CD4-positive, alpha-beta T cell (primary cell): ENCODE data around the gene DHX29. TPM values are rescaled to one million over a fixed set of nuclear protein-coding genes. Genes with fewer than 3 reads are reported as not detected.

Experiments
- ATAC-seq: fragments of 200-7000 bp; cut with Tn5 transposase; one replicate; pipeline ENCODE4 v1.10.0; 2022; ENCODE audit warnings: mild to moderate bottlenecking; ENCODE audit not compliant: poor library complexity
- CTCF ChIA-PET: fragments of 350-600 bp; sonication (Branson Sonifier 250); formaldehyde crosslinking; loops from one replicate; lab custom pipeline; 2021; ENCODE audit warnings: antibody characterized with exemption, inconsistent platforms; lab: Charles Lee
- POLR2A ChIA-PET: fragments of 350-600 bp; sonication (Branson Sonifier 250); formaldehyde crosslinking; loops from one replicate; lab custom pipeline; 2021; ENCODE audit warnings: antibody characterized with exemption, inconsistent platforms; lab: Charles Lee
- DNase-seq, 14 experiments: peaks; one replicate each; pipeline ENCODE4 v3.0.0-alpha.2; 2013 to 2020; ENCODE audit warnings: mixed read lengths in 2 of 14
- H3K27ac ChIP-seq, 2 donors: one replicate each; pipeline versions ENCODE4 v1.5.1 to v1.7.0; 2013; ENCODE audit warnings: low read length in 2 of 2, low read depth in 1 of 2, mild to moderate bottlenecking in 1 of 2
- H3K27me3 ChIP-seq, 2 experiments: 1 replicate in 1 of 2; 2 replicates in 1 of 2; pipeline versions ENCODE4 v1.6.1 to v1.7.0; 2013; ENCODE audit warnings: low read length in 2 of 2, control low read depth in 1 of 2, mild to moderate bottlenecking in 1 of 2, moderate library complexity in 1 of 2; ENCODE audit not compliant: insufficient read depth in 2 of 2, control insufficient read depth in 1 of 2
- H3K36me3 ChIP-seq: one replicate; pipeline ENCODE4 v1.6.1; 2013; ENCODE audit warnings: low read length, control low read depth; ENCODE audit not compliant: insufficient read depth
- H3K4me1 ChIP-seq: one replicate; pipeline ENCODE4 v1.6.1; 2013; ENCODE audit warnings: low read length, control low read depth; ENCODE audit not compliant: insufficient read depth
- H3K4me3 ChIP-seq: one replicate; pipeline ENCODE4 v1.5.1; 2013; ENCODE audit warnings: mild to moderate bottlenecking, low read length, moderate library complexity
- H3K9me3 ChIP-seq, 2 experiments: 1 replicate in 1 of 2; 2 replicates in 1 of 2; pipeline versions ENCODE4 v1.6.1 to v1.7.0; 2013; ENCODE audit warnings: low read length in 2 of 2, mild to moderate bottlenecking in 2 of 2, control low read depth in 1 of 2, moderate library complexity in 1 of 2; ENCODE audit not compliant: control insufficient read depth in 1 of 2, insufficient read depth in 1 of 2
- H3K27ac Mint-ChIP-seq: one replicate; pipeline ENCODE4 v1.8.0; 2020; ENCODE audit warnings: mixed read lengths
- H3K27me3 Mint-ChIP-seq: one replicate; pipeline ENCODE4 v1.8.0; 2021; ENCODE audit warnings: mixed read lengths
- H3K36me3 Mint-ChIP-seq: one replicate; pipeline ENCODE4 v1.8.0; 2021; ENCODE audit warnings: low read depth, mixed read lengths
- H3K4me1 Mint-ChIP-seq: one replicate; pipeline ENCODE4 v1.8.0; 2021; ENCODE audit warnings: low read depth, mixed read lengths
- H3K4me3 Mint-ChIP-seq: one replicate; pipeline ENCODE4 v1.8.0; 2020; ENCODE audit warnings: mild to moderate bottlenecking, mixed read lengths
- H3K9me3 Mint-ChIP-seq: one replicate; pipeline ENCODE4 v1.8.0; 2020; ENCODE audit warnings: mixed read lengths
- intact Hi-C, 2 experiments: fragments of 100-400 bp; cut with DNase I in 1 of 2; cut with micrococcal nuclease in 1 of 2; formaldehyde crosslinking; loops; one replicate each; pipeline versions ENCODE4 v1.15.1 to v1.9.0; 2023 to 2025; cut with DNase I, micrococcal nuclease
- total RNA-seq, 174 experiments: library from RNA in 2 of 174; stranded (reverse) in 2 of 174; gene quantifications; one replicate each; pipeline ENCODE4 v1.2.3 and lab custom pipeline; 2021 to 2026
- TF ChIP-seq, protein P1 (sequence below): fragments of 200-600 bp; IDR thresholded peaks from one replicate; pipeline ENCODE4 v1.8.0; 2022; ENCODE audit warnings: antibody characterized with exemption, mild to moderate bottlenecking

The DHX29 gene
- total RNA-seq, 2 experiments from 2014 or later = 13.8 to 17.9 TPM

DNA sequence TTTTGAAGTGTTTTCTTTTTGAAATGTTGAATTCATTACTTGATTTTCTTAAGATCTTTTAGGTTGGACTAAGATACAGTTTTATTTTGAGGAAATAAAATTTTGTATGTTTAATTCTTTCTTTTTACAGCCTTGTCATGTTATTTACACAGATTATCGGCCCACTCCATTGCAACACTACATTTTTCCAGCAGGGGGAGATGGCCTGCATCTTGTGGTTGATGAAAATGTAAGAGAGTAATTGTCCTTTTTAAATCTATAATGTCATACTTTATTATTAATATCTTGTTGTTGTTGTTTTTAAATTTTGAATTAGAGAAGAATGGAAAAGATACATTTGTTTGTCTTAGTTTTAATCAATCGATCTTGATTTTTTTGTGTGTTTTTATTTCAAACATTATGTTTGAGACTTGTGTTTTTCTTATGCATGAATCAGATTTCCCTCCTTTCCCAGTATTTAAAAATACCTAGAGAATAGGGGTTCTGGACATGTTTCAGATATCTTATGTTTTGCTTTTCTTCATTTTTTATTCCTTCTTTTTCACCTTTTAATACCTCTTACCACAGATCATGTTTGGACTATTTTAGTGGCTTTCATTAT lies 37.0 kb upstream of the DHX29 start:
- Mint-ChIP-seq H3K9me3 (no peaks in the 10 kb centered on the region), H3K27me3 (no peaks in the 10 kb centered on the region), H3K36me3 (peaks cover 84% of the 10 kb centered on the region), H3K4me1 (peaks cover 12% of the 10 kb centered on the region), H3K4me3 (no peak overlapping the region), H3K27ac (no peak overlapping the region)
- ATAC-seq (peak; percentile 73), DNase-seq (peak; percentile 30 to 78 (median 52))
- Histone ChIP-seq H3K36me3 (peaks cover 72% of the 10 kb centered on the region), H3K27me3 (no peaks in the 10 kb centered on the region), H3K4me3 (no peak overlapping the region), H3K9me3 (no peaks in the 10 kb centered on the region), H3K27ac (no peak overlapping the region), H3K4me1 (no peaks in the 10 kb centered on the region)
- CTCF ChIA-PET = no interaction called here
- POLR2A ChIA-PET = no interaction called here
- intact Hi-C loops = loop anchor here (1.0 to 5.0 kb wide), 3 partner anchors 172 to 348 kb away; partner anchors contain the start of gene CDC20B (in 1 of the 2)
- TF ChIP-seq, protein P1, sequence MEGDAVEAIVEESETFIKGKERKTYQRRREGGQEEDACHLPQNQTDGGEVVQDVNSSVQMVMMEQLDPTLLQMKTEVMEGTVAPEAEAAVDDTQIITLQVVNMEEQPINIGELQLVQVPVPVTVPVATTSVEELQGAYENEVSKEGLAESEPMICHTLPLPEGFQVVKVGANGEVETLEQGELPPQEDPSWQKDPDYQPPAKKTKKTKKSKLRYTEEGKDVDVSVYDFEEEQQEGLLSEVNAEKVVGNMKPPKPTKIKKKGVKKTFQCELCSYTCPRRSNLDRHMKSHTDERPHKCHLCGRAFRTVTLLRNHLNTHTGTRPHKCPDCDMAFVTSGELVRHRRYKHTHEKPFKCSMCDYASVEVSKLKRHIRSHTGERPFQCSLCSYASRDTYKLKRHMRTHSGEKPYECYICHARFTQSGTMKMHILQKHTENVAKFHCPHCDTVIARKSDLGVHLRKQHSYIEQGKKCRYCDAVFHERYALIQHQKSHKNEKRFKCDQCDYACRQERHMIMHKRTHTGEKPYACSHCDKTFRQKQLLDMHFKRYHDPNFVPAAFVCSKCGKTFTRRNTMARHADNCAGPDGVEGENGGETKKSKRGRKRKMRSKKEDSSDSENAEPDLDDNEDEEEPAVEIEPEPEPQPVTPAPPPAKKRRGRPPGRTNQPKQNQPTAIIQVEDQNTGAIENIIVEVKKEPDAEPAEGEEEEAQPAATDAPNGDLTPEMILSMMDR = peak; percentile 94

DNA sequence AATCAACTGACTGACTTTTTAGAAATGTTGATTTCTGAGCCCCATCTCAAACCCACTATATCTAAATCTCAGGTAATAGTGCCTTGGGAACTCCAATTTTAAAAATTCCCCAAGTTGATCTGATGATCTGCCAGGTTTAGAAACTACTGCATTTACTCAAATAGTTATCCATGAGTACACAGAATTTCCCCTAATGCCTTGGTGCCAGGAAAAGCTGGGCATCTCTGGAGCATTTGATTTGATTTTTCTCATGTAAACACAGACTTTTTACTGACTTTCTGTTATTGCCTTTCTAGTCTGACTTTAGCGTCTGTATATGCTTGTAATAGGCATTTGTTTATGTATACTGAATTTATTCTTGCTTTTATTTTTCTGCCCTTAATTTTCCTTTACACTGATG lies 36.1 kb upstream of the DHX29 start:
- Histone ChIP-seq H3K9me3 (no peaks in the 10 kb centered on the region), H3K27me3 (no peaks in the 10 kb centered on the region), H3K4me1 (no peaks in the 10 kb centered on the region), H3K36me3 (peaks cover 64% of the 10 kb centered on the region), H3K27ac (no peak overlapping the region), H3K4me3 (no peak overlapping the region)
- intact Hi-C loops = loop anchor here (1.0 to 5.0 kb wide), 3 partner anchors 171 to 349 kb away; partner anchors contain the start of gene CDC20B (in 1 of the 2)
- Mint-ChIP-seq H3K27me3 (no peaks in the 10 kb centered on the region), H3K4me3 (no peak overlapping the region), H3K36me3 (peaks cover 82% of the 10 kb centered on the region), H3K9me3 (no peaks in the 10 kb centered on the region), H3K27ac (no peak overlapping the region), H3K4me1 (peaks cover 21% of the 10 kb centered on the region)
- TF ChIP-seq, protein P1 = no peak
- POLR2A ChIA-PET = interaction anchor here (1.1 to 1.8 kb wide), 2 partner anchors 16 to 36 kb away, joined by 5 read pairs; partner anchors contain the start of genes DHX29 and MTREX
- ATAC-seq (no peak), DNase-seq (no peak)
- CTCF ChIA-PET = no interaction called here

DNA sequence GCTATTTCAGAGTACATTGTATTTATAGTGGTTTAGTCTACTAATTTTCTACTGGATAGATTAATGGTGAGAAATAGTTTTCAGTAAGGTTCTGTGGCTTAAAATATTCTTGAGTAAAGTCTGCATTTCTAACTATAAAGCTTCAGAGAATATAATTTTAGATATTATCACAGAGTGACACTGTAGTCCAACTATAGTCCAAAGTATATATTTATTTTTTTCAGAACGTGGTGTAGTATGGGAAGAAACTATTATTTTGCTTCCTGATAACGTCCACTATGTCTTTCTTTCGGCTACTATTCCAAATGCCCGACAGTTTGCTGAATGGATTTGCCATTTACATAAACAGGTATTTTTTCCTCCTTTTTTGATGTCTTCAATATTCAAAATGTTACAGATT lies 35.6 kb upstream of the DHX29 start:
- TF ChIP-seq, protein P1 = no peak
- POLR2A ChIA-PET = interaction anchor here (1.1 to 1.8 kb wide), 2 partner anchors 16 to 36 kb away, joined by 5 read pairs; partner anchors contain the start of genes DHX29 and MTREX

More for the DNA sequence above, 35.6 kb upstream of the DHX29 start:
- Histone ChIP-seq H3K27me3 (no peaks in the 10 kb centered on the region), H3K4me3 (no peak overlapping the region), H3K36me3 (peaks cover 59% of the 10 kb centered on the region), H3K9me3 (no peaks in the 10 kb centered on the region), H3K4me1 (no peaks in the 10 kb centered on the region), H3K27ac (no peak overlapping the region)
- ATAC-seq (no peak), DNase-seq (no peak)
- no peaks in the 10 kb centered on the region for H3K9me3 Mint-ChIP-seq
- H3K27me3 Mint-ChIP-seq = no peaks in the 10 kb centered on the region
- no peak overlapping the region for H3K4me3 Mint-ChIP-seq
- H3K4me1 Mint-ChIP-seq = peaks cover 26% of the 10 kb centered on the region
- peaks cover 81% of the 10 kb centered on the region for H3K36me3 Mint-ChIP-seq
- no peak overlapping the region for H3K27ac Mint-ChIP-seq
- CTCF ChIA-PET = interaction anchor here (0.6 to 0.8 kb wide), 2 partner anchors 14 to 593 kb away, joined by 3 read pairs; no protein-coding TSS in a partner anchor
- intact Hi-C loops = loop anchor here in 1 of 2 experiments (5.0 kb wide), 1 partner anchor 171 kb away; the partner anchor contains the start of gene CDC20B
